Measurements from ENCODE around the gene SLC39A11. TPM values are rescaled to one million over a fixed set of nuclear protein-coding genes. Genes with fewer than 3 reads are reported as not detected.

SLC39A11 gene
- total and polyA plus RNA-seq, 8 donors: 5.2 to 62.0 (median 12.9) TPM

DNA sequence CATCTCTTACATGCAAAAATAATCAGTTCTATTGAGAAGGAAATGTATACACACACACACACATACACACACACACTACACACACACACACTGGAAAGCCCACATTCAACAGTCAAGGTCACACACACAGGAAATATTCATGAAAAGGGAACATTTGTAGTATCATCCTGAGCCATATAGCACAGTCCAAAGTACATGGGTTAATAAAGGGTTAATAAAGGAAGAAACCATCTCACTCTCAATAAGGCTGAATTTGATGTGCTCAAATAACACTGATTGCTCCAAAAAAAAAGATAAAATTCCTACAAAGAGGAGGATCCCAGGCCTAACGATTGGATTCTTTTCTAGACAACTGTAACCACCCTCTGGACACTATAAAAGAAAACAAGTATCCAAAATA, 164.7 kb downstream of the SLC39A11 start:
- 71 to 80% (median 78%) methylated on average over 1 of the region's 1 CpG for WGBS, 5 donors
- H3K4me1 ChIP-seq: no peaks in the 10 kb centered on the region
- intact Hi-C loops (cut with DNase I; ENCODE audit: low total_unique reads): no loop called here
- no peak for TF ChIP-seq EP300 (IDR thresholded peaks at IDR 0.05)
- TF ChIP-seq POLR2A (IDR thresholded peaks at IDR 0.05): no peak
- TF ChIP-seq POLR2AphosphoS5 (IDR thresholded peaks at IDR 0.05): no peak
- TF ChIP-seq, protein P1, sequence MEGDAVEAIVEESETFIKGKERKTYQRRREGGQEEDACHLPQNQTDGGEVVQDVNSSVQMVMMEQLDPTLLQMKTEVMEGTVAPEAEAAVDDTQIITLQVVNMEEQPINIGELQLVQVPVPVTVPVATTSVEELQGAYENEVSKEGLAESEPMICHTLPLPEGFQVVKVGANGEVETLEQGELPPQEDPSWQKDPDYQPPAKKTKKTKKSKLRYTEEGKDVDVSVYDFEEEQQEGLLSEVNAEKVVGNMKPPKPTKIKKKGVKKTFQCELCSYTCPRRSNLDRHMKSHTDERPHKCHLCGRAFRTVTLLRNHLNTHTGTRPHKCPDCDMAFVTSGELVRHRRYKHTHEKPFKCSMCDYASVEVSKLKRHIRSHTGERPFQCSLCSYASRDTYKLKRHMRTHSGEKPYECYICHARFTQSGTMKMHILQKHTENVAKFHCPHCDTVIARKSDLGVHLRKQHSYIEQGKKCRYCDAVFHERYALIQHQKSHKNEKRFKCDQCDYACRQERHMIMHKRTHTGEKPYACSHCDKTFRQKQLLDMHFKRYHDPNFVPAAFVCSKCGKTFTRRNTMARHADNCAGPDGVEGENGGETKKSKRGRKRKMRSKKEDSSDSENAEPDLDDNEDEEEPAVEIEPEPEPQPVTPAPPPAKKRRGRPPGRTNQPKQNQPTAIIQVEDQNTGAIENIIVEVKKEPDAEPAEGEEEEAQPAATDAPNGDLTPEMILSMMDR (IDR thresholded peaks at IDR 0.05): no peak
- peaks cover 0 to 4% (median 0%) of the 10 kb centered on the region in 4 donors for H3K36me3 ChIP-seq
- no peaks in the 10 kb centered on the region for H3K27me3 ChIP-seq
- H3K27ac ChIP-seq: no peak overlapping the region
- H3K9me3 ChIP-seq: no peaks in the 10 kb centered on the region
- DNase-seq: no peak
- no peak overlapping the region for H3K4me3 ChIP-seq

DNA sequence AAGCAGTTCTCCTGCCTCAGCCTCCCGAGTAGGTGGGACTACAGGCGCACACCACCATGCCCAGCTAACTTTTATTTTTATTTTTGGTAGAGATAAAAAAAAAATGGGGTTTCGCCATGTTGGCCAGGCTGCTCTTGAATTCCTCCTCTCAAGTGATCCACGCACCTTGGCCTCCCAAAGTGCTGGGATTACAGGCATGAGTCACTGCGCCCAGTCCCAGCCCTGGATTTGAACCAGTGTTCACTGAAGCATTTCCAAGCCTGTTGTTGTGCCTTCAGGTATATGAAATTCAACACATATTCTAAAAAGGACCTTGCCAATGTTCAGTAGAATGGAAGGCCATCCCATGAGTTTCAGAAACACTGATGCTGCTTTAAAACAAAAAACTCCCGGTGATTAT, 165.3 kb downstream of the SLC39A11 start:
- H3K4me1 ChIP-seq: no peaks in the 10 kb centered on the region
- 81 to 98% (median 83%) methylated on average over 6 of the region's 6 CpGs for WGBS, 5 donors
- H3K9me3 ChIP-seq: no peaks in the 10 kb centered on the region
- H3K36me3 ChIP-seq: peaks cover 0 to 4% (median 0%) of the 10 kb centered on the region in 4 donors
- no peak overlapping the region for H3K27ac ChIP-seq
- intact Hi-C loops (cut with DNase I; ENCODE audit: low total_unique reads): no loop called here
- no peak for TF ChIP-seq EP300 (IDR thresholded peaks at IDR 0.05)
- H3K27me3 ChIP-seq: no peaks in the 10 kb centered on the region
- DNase-seq: no peak
- H3K4me3 ChIP-seq: no peak overlapping the region

DNA sequence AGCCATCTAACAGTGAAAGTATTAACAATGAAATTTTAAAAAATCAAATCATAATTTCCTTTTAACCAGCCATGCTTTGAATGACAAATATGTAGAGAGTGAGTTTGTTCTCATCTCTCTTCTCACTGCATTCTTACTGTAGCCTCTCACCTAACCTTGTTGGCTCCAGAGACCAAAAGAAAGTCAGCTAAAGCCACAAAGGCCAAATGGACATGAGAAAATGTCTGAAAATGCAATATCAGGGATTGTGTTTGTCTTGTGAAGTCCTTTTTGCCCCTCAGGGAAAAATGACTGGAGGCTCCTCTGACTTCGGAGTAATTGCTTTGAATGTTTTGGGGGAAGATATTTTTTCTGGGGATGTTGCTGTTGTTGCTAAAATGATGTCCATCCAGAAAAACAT, 166.3 kb downstream of the SLC39A11 start:
- TF ChIP-seq EP300 (IDR thresholded peaks at IDR 0.05) (no peak), POLR2AphosphoS5 (IDR thresholded peaks at IDR 0.05) (no peak), POLR2A (IDR thresholded peaks at IDR 0.05) (no peak)
- TF ChIP-seq, protein P1 (IDR thresholded peaks at IDR 0.05): no peak
- WGBS, 5 donors: 84 to 97% (median 88%) methylated on average over 1 of the region's 1 CpG

DNA sequence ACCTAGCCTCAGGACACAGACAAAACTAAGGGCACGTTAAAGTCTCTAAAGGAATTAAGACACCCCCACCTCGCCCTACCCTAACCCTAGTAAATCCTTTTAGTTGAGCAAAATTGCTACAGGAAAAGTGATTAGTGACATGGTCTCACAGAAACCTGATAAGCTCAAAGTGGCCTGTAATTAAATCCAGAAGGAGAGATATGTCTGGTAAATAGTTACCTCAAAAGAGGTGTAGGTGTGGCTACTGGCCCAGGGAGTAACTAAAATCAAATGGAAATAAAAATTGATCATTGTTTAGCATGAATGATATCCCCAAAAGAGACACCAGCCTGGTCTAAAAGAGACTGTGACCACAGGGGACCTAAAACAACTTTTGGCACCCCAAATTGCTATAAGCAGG, 168.3 kb downstream of the SLC39A11 start:
- H3K27ac ChIP-seq: no peak overlapping the region
- H3K36me3 ChIP-seq: peaks cover 0 to 4% (median 0%) of the 10 kb centered on the region in 4 donors
- TF ChIP-seq POLR2A (IDR thresholded peaks at IDR 0.05): no peak
- TF ChIP-seq, protein P1 (IDR thresholded peaks at IDR 0.05): no peak
- no peak for TF ChIP-seq EP300 (IDR thresholded peaks at IDR 0.05)
- no peak for TF ChIP-seq POLR2AphosphoS5 (IDR thresholded peaks at IDR 0.05)
- no peaks in the 10 kb centered on the region for H3K9me3 ChIP-seq
- H3K4me1 ChIP-seq: no peaks in the 10 kb centered on the region
- DNase-seq: no peak
- 44 to 87% (median 54%) methylated on average over 2 of the region's 2 CpGs for WGBS, 5 donors
- intact Hi-C loops (cut with DNase I; ENCODE audit: low total_unique reads): no loop called here
- H3K27me3 ChIP-seq: no peaks in the 10 kb centered on the region
- H3K4me3 ChIP-seq: no peak overlapping the region

More for the DNA sequence above, 166.3 kb downstream of the SLC39A11 start:
- H3K4me3 ChIP-seq: no peak overlapping the region
- H3K4me1 ChIP-seq: no peaks in the 10 kb centered on the region
- H3K27ac ChIP-seq: no peak overlapping the region
- H3K27me3 ChIP-seq: no peaks in the 10 kb centered on the region
- H3K36me3 ChIP-seq: peaks cover 0 to 4% (median 0%) of the 10 kb centered on the region in 4 donors
- DNase-seq: no peak
- H3K9me3 ChIP-seq: no peaks in the 10 kb centered on the region
- intact Hi-C loops (cut with DNase I; ENCODE audit: low total_unique reads): no loop called here

DNA sequence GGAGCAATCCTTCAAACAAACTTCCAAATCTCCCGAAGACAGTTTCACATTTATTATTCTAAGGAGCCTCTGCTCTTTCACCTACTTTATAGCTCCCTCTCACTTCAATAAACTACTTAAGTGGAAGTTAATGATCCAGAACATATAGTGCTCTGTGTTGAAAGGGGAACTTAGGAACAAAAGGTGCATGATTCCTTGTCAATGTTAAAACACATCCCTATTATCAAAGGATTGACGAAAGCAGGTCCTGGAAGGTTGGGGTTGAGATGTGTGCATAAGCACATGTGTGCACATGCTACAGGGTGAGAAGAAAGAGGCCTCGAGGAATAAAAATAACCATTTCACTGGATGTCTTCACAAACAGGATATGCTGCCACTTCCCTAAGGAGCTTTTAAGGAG, 170.3 kb downstream of the SLC39A11 start:
- no peaks in the 10 kb centered on the region for H3K27me3 ChIP-seq
- WGBS, 5 donors: 67 to 86% (median 79%) methylated on average over 3 of the region's 3 CpGs
- H3K36me3 ChIP-seq: peaks cover 0 to 8% (median 3%) of the 10 kb centered on the region in 4 donors
- H3K27ac ChIP-seq: no peak overlapping the region
- H3K4me1 ChIP-seq: no peaks in the 10 kb centered on the region
- no peak overlapping the region for H3K4me3 ChIP-seq
- no peaks in the 10 kb centered on the region for H3K9me3 ChIP-seq
- intact Hi-C loops (cut with DNase I; ENCODE audit: low total_unique reads): no loop called here
- TF ChIP-seq POLR2A (IDR thresholded peaks at IDR 0.05) (no peak), POLR2AphosphoS5 (IDR thresholded peaks at IDR 0.05) (no peak), EP300 (IDR thresholded peaks at IDR 0.05) (no peak)
- TF ChIP-seq, protein P1 (IDR thresholded peaks at IDR 0.05): no peak
- DNase-seq: no peak
